ENCODE measurements around the gene OTUB1.

Gene OTUB1

DNA sequence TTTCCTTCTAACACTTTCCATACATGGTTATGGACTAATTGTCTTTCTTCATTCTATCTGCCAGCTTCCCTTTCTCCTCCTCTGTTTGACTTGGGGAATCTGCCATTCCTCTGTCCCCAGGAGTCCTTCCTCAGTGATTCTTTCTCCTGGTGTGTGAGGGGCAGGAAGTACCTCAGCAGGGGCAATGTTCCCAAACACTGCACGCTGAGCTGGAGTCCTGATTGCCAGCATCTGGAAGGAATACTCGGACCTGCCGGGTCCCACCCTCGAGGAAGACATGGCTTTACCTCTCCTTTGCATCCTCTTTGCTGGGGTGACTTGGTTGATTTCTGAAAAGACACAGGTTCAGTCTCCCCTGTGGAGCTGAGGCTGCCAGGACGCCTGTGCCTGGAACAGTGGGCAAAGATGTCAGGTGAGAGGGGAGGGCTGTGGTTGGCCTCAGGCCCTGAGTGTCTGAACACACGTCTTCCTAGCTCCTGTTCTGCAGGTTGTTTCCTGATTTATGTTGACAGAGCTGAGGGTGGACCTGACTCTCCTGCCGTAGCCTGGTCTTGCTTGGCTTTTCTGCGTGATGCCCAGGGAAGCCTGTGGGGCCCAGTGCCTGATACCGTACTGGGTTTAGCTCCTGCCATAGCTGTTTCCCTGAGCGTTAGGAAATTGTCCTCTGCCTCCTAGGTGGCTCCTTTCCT, 7.5 kb upstream of the OTUB1 start:
- no peak for DNase-seq

DNA sequence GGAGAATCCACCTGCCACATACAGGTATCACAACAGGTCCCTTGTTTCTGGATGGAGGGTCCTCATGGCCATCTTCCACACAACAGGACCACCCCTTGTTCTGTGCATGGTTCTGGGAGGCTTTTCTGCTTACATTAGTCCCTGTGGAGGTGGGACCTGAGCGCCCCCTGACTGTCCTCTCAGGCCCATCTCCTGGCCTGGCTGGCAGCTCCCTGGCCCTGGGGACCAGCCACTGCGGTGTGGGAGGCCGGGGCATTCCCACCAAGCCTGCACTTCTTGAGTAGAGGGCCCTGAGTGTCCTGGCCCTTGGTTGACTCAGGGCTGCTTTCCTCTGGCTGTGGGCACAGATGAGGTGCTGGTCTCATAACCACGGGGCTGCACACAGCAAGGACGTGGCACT, 6.8 kb upstream of the OTUB1 start:
- no peak for DNase-seq

DNA sequence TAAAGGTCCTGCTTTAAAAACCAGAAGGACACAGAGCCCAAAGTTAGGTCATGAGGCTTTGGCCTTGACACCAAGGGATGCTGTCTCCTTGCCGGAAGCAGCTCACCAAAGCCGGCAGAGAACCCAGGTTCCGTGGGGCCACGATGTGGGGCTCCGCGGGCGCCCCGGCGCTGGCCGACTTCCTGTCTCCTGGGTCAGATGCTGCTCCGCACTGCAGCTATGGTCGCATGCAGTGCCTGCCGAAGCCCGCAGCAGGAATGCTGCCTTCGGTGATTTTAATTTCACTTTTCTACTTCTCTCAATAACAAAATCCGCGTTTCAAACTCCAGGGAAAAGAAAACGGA, 454 bp upstream of the OTUB1 start:
- DNase-seq, result peak; percentile 57

DNA sequence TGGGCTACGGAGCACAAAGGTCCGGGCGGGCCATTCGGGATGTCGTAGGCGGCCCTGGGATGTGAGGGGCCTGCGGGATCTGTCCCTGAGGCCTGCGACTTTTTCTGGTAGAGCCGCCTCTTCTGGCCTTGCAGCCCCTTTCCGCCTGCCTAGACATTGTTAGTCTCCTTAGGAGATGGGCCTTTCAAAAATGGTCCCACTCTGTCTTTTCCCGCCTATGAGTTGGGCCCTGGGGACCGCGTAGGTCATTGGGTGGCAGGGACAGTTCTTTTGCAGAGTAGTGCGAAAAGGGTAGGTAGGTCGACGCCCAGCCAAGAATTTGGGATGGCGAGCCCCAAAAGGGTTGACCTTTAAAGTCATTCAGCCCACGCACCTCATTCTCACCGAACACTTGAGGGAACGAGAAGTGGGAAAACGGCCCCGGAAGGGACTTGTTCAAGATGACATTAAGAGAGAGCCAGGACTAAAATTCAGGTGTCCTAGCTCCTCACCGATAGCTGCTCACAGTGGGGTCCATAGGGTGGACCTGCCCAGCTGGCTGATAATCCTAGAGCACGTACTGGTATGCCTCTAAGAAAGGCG, 785 bp downstream of the OTUB1 start:
- DNase-seq, result no peak

DNA sequence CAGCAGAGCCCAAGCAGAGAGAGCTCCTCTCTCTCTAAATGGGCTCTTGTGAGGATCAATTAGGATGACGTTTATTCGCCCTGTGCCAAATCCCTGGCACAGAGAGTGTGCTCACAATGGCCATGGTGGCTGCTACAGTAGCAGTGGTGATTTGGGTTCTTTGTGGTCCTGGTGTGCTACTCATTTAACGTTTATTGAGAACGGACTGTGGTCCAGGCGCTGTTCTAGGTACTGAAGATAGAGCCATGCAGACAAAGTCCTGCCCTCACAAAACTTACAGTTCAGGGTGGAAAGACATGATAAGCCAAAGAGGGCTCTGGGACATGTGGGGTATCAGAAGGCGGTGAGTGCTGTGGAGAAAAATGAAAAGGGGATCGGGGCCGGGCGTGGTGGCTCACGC, 5.3 kb downstream of the OTUB1 start:
- DNase-seq, result no peak

DNA sequence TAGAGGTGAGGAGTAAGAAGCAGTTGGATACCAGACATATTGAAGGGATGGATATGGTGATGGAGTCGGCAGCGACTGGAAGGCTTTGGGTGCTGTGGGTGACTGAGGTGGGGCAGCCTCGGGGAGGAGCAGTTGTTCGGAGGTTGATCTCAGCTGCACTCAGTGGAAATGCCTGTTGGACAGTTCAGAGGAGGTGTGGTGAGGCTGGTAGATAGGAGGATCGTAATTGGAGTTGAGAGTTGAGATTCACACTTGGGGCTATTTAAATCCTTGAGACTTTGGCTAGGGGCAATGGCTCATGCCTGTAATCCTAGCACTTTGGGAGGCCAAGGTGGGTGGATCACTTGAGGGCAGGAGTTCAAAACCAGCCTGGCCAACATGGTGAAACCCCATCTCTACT, 6.9 kb downstream of the OTUB1 start:
- DNase-seq, result no peak

DNA sequence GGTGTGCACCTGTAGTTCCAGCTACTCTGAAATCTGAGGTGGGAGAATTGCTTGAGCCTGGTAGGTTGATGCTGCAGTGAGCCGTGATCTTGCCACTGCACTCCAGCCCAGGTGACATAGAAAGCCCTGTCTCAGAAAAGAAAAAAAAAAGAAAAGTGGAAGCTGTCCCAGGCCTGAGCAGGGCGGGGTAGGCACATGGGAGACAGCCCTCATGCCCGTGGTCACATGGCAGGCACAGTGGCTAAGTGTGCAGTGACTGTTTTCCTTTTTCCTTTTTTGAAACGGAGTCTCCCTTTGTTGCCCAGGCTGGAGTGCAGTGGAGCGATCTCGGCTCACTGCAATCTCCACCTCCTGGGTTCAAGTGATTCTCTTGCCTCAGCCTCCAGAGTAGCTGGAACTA, 7.8 kb downstream of the OTUB1 start:
- no peak for DNase-seq

DNA sequence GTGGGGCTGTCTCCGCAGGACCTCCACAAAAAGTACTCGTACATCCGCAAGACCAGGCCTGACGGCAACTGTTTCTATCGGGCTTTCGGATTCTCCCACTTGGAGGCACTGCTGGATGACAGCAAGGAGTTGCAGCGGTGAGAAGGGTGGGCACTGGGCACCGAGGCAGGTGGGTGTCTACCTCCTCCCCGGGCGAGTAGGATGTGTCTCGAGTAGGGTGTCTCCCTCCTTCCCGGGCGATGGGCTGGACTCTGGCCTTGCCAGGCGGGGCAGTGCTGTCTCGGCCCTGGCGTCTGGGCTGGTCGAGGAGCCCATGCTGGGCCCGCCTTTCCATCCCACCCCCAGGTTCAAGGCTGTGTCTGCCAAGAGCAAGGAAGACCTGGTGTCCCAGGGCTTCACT, 10.3 kb downstream of the OTUB1 start:
- DNase-seq, result no peak

DNA sequence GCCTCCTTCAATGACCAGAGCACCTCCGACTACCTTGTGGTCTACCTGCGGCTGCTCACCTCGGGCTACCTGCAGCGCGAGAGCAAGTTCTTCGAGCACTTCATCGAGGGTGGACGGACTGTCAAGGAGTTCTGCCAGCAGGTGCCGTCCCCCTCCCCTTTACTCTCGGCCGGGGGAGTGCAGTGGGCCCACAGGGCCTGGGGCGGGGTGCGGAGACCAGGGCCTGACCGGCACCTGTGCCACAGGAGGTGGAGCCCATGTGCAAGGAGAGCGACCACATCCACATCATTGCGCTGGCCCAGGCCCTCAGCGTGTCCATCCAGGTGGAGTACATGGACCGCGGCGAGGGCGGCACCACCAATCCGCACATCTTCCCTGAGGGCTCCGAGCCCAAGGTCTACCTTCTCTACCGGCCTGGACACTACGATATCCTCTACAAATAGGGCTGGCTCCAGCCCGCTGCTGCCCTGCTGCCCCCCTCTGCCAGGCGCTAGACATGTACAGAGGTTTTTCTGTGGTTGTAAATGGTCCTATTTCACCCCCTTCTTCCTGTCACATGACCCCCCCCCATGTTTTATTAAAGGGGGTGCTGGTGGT, 11.0 kb downstream of the OTUB1 start:
- DNase-seq, result no peak

DNA sequence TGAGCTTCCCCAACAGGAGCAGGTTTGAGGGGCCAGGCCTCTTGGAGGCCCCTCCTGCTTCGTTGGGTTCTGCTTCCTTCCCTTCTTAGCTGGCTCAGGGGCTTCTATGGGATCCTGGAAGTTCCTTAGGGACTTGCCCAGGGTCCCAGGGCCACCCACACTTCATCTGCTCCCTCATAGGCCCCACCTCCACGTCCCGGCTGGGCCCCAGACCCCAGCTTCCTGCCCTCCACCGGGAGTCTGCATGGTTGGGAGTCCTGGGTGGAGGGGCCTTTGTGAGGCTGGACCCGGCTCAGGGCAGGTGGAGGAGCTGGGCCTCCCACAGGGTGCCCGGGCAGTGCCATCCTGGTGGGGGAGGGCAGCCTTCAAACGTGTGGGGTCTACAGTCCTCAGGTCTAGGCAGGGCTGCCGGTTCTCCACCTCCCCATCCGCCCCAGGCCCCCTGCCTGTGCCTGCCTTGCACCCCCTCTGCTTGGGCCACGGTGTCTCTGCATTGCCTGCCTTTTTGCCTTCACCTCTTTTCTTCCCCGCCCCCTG, 11.6 kb downstream of the OTUB1 start:
- no peak for DNase-seq

DNA sequence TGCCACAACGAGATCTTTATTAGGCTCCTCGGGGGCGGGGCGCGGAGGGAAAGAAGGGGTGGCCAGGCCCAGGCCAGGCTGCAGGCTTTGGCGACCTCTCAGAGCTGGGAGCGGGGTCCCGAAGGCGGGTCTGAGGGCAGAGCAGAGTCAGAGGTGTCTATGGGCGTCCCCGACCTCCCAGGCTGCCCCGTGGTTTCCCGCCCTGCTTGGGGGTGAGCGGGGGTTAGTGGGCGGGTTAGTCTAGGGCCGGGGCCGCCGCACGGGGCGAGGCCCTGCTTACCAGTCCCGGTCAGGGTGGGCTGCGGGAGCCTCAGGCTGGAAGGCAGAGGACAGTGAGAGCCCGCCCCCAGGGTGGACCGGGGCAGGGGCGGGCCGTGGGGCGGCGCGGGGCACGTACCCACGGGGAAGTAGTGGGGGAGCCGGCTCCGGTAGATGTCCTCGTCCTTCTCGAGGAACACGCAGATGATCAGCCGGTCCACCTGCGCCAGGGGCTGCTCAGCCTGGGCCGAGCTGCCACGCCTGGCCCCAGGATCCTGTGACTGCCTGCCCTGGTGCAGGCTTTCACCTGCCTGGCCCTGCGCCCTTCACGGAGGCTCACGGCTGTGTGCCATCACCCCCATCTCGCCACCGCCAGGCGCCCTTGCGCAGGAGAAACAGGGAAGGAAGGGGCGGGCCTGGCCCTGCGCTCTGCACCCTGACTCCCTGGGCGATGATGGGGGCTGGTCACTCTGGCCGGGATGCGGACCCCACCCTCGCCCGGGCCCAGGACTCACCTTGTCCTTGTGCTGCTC, 12.5 kb downstream of the OTUB1 start:
- DNase-seq, result no peak

DNA sequence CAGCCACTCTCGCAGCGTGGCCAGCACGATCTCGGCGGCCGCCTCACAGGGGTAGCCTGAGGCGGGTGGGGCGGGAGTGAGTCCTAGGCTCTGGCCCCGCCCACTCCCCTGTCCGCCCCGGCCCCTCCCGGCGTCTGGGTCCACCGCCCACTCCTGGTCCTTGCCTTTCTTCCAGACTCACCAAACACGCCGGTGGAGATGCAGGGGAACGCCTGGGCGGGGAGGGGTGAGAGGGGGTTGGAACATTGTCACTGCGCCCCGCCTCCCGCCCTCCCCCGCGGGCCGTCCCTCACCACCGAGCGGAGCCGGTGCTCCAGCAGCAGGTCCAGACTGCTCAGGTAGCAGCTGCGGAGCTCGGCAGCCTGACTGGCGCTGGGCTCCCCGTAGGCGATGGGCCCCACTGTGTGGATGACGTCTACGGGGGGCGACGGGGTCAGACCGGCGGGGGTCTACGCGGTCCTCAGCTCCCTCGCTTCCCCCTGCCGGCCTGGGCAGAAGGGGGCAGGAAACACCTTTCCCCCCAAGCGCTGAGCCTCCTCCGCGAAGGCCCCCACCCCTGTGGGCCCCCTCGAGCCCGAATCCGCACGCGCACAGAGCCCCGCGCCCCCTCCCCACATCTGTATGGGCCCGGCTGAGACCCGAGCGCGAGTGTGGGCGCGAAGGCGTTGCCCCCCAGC, 13.2 kb downstream of the OTUB1 start:
- peak; percentile 56 to 58 for DNase-seq

DNA sequence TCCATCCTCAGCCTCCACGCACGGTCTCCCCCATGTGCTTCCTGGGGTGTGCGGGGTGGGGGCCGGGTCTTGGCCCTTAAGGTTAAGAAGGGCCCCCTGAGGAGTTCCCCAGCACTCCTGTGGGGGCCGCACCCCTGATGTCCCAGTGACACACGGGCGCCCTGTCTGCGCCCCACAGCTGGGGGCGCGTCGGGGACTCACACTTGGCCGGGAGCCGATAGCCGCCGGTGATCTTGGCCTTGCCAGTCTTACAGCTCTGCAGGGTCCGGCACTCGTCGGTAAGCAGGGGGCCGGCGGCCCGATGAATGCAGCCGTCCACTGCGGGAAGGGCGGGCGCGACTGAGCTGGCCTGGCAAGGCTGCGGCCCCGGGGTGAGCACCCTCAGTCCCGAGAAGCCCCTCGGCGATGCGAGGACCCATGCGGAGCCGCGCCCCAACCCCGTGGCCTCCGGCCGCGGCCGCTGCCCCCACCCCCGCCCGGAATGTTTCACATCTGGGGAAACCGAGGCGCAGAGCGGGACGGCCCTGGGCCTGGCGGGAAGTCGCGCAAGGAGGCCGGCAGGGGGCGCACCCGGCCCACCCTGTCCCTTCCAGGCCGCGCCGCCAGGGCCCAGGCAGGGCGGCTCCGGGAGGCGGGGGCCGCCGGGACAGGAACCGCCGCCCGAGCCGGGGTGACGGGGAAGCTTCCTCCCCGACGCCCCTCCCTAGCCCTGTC, 13.9 kb downstream of the OTUB1 start:
- peak; percentile 67 to 71 for DNase-seq

DNA sequence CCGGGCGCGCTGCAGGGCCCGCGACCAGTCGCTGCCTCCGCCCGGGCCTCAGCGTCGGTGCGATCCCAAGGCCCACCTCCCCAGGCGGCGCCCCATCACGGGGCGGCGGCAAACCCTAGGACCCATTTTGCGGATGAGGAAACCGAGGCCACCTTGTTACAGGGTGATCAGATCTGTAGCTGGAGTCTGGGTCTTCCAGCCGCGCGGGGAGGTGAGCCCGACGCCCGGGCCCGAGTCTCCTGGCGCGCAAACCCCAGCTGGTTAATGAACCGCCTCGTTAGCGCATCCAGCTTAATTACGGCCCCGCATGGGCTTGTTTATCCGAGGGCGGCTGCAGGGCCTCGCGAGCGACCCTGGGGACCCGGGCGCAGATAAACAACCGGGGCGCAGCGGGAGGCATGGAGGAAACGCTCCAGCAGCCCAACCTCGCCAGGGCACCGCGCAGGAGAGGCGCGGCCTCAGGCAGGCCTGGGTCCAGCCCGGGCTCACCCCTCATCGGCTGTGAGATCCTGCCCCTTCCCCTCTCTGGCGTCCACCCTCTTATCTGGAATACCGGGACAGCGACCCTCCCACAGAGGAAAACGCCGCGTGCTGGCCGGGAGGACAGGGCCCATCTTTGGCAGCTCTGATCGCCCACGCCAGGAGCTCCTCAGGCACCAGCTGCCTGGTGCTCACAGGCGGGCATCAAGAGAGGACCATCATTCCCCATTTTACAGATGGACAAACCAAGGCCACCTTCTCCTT, 14.7 kb downstream of the OTUB1 start:
- DNase-seq, result no peak

DNA sequence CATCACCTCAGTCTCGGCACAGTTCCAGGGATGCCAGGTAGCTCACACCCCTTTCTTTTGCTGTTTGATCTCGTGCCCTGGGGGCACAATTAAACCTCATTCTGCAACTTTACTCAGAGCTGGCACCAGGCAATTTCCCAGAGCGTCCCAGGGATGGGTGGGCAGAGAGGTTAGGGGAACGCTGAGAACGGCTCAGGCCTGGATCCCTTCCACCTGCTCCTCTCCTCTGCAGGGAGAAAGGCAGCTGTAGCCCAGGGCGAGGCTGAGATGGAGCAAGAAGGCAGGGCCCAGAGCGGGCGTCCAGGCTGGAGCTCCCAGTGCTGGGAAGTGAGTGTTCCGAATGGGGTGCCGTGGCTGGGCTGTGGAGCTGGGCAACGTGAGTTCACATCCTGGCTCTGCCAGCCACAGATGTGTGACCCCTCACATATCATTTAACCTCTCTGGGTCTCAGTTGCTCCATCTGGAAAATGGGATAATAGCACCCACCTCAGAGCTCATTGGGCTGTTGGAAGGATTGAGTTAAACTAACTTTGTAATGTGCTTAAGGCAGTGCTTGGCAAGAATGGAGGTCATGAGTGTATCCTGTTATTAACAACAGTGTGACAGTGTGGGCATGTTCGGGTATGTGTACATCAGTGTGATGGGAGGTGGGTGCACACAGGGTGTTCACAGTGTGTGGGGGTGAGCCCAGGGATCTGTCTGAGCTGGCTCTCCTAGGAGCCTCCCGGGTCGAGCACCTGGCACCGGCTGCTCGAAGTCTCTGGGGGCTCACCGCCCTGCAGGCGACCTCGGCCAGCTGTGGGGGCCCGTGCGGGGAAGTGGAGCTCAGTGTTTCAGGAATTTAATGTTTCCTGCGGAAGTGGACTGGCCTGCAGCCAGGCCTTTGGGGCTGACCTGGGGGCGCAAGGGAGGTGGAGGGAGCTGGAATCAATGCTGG, 15.5 kb downstream of the OTUB1 start:
- DNase-seq, result no peak

DNA sequence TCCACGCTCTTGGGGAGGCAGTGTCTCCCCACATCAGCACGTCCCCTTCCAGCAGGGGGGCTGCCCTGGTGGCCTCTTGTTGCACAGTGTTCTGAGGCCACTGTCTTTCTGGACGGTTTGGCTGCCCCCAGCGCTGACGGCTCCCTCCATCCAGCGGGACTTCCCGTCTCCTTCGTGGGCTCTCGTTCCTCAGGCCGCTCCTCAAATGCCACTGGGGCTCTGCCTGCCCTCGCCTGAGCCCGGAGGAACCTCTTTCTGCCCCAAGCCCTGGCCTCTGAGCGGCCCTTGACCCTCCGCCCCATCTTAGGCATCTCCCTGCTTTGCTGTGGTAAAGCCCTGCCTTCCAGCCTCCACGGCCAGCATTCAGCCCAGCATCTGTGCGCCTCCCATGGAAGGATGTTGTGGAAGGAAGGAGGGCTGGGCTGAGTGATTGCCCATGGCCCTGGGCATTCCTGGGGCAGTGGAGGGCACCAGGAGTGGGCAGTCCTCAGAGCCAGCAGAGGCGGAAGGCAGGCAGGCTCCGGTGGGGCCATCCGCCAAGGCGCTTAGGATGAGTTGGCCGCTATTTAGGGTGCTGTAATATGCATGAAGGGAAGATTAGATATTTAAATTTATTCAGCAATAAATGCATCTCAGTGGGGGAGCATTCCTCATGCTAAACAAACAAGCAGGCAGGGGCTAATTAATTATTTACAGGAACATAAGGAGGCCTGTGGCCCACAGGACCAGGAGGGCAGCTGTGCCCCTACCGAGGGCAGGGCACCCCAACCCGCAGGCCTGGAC, 17.8 kb downstream of the OTUB1 start:
- DNase-seq, result no peak

DNA sequence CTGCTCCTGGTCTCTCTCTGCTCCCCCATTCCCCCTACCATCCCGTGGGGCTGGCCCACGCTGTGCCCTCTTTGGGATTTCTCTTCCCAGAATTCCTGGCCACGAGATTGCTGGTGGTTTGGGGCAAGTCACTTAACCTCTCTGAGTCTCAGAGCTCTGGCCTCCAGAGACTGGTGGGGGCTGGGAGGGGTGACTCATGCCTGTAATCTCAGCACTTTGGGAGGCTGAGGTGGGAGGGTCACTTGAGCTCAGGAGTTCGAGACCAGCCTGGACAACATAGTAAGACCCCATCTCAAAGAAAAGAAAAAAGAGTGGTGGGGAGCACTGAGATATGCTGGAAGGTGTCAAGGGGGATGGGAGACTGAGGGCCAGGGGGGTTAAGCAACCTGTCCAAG, 18.3 kb downstream of the OTUB1 start:
- DNase-seq, result no peak

DNA sequence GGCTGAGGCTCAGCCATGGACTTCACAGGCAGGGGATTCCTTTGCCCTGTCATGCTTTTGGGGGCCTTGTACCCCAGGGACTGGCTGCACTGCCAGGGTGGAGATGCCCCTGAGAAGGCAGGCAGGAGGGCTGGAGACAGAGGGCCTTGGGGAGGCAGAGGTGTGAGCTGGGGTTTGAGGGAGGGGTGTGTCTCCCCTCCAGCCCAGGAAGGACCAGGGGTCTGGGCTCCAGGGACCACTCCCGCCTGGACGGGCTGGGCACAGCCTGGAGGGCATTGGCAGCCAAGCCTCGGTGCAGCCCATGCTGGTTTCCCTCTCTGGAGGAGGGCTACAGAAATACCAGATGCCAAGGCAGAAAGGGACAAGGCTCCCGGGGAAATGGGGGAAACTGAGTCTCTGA, 19.5 kb downstream of the OTUB1 start:
- no peak for DNase-seq

DNA sequence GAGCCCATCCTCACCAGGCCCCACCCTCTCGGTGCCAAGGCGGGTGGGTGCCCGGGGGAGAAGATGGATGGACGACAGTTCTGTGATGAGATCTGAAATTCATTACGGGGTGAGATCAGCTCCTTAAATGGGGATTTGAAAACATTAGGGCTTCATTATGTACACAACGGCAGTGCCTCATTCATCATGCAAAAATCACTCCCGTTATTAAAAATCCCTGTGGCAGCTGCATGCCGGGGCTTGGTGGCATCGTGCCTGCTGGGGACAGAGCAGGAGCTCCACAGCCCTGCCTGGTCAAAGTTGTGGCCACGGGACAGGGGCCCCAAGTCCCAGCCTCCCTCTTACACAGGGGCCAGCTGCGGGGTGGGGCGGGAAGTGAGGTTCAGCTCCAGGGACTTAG, 20.2 kb downstream of the OTUB1 start:
- no peak for DNase-seq

DNA sequence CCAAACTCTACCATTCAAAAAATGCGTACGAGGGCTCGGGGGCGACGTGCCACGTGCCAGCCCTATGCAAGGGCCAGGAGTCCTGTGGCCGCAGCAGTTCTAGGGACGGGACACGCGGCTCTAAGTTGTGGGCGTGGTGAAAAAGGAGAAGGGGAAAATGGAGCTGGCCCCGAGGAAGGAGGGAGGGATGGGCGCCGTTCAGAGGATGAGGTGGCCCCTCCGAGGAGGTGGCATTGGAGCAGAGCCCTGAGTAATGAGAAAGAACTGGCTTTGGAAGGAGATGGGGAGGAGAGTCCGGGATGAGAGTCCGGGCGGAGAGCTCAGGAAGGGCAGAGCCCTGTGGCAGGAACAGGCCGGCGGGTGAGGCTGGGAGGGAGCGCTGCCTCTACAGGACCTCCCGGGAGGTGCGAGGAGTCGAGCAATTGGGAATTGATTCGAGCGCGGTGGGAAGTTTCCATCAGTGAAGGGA, 21.0 kb downstream of the OTUB1 start:
- no peak for DNase-seq

Data from stimulated activated CD4-positive, alpha-beta T cell treated with anti-CD3 and anti-CD28 coated beads, Interleukin-2, amount 100 ng/mL, for 48 hours (primary cell).